GM11168 (cell line): ENCODE results near the gene TSPAN10.
"Not testable (repeated sequence)": the region's sequence is repeated elsewhere in the genome, so short reads cannot be mapped to it uniquely, and the experiment has no call there.

Experiments used
- in situ Hi-C: fragments of 300-500 bp; cut with MboI; formaldehyde crosslinking; loops from one replicate; pipeline ENCODE4 v1.12.0; 2022; ENCODE audit warnings: low sequenced_read_pairs; ENCODE audit not compliant: unreplicated experiment

TSPAN10 gene

DNA sequence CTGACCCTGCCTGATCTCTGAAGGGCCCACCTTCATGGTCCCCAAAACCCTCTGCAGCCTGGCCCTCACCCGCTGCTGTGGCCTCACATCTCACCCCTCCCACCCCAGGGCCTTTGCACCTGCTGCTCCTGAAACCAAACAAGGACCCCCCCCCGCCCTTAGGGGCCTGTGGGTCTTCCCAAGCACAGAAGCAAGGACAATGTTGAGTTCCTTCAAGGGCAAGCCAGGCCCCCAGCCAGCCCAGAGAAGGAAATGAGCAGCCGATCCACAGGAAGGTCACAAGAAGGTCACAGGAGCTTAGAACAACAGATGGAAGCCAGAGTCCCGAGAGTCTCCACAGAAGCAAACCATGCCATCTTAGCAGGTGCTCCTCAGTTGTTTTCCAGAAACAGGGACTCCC is 19.8 kb downstream of the TSPAN10 start:
- in situ Hi-C loops = no loop called here

DNA sequence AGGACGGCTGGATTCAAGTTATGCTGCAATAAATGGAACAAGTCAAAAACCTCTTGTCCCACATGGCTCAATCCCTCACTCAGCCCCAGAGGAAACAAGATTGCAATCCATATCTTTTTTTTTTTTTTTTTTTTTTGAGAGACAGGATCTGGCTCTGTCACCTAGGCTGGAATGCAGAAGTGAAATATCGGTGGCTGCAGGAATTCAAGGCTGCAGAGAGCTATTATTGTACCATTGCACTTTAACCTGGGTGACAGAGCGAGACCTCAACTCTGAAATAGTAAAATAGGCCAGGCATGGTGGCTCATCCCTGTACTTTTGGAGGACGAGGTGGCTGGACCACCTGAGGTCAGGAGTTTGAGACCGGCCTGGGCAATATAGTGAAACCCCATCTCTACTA is 22.0 kb downstream of the TSPAN10 start:
- in situ Hi-C loops = no loop called here

DNA sequence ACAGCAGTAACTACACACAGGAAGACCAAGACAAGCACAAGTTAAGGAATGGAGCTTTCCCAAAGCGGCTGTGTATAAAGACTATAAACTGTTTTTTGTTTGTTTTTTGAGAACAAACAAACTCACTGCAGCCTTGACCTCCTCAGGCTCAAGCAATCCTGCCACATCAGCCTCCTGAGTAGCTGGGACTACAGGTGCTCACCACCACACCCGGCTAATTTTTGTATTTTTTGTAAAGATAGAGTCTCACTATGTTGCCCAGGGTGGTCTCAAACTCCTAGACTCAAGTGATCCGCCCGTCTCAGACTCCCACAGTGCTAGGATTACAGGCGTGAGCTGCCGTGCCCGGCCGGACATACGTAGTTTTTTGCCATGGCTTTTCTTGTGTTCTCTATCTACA is 23.4 kb downstream of the TSPAN10 start:
- in situ Hi-C loops = no loop called here

DNA sequence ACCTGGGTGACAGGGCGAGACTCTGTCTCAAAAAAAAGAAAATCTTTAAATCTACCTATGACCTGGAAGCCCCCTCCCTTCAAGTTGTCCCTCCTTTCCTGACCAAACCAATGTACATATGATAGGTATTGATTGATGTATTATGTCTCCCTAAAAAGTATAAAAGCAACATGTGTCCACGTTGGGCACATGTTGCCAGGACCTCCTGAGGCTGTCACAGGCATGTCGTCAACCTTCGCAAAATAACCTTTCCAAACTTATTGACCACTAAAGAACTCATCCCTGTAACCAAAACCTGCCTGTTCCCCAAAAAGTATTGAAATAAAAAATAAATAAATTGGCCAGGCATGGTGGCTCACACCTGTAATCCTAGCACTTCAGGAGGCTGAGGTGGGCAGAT is 25.0 kb downstream of the TSPAN10 start:
- in situ Hi-C loops = no loop called here

DNA sequence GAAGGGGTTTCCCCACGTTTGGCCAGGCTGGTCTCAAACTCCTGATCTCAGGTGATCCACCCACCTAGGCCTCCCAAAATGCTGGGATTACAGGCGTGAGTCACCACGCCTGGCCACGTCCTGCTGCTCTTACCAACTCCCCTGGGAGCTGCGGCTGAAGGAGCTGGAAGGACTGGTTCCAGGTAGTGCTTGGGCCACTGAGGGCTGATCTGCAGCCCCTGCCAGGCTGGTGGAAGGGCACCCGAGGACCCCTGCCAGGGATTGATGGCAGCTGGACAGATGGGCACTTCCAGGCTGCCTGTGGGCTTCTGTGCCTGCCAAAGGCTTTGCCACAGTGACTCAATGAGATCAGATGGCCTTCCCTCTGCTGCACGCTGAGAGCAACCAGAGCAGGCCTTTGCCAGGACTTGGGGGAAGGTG is 27.1 kb downstream of the TSPAN10 start:
- in situ Hi-C loops = no loop called here

DNA sequence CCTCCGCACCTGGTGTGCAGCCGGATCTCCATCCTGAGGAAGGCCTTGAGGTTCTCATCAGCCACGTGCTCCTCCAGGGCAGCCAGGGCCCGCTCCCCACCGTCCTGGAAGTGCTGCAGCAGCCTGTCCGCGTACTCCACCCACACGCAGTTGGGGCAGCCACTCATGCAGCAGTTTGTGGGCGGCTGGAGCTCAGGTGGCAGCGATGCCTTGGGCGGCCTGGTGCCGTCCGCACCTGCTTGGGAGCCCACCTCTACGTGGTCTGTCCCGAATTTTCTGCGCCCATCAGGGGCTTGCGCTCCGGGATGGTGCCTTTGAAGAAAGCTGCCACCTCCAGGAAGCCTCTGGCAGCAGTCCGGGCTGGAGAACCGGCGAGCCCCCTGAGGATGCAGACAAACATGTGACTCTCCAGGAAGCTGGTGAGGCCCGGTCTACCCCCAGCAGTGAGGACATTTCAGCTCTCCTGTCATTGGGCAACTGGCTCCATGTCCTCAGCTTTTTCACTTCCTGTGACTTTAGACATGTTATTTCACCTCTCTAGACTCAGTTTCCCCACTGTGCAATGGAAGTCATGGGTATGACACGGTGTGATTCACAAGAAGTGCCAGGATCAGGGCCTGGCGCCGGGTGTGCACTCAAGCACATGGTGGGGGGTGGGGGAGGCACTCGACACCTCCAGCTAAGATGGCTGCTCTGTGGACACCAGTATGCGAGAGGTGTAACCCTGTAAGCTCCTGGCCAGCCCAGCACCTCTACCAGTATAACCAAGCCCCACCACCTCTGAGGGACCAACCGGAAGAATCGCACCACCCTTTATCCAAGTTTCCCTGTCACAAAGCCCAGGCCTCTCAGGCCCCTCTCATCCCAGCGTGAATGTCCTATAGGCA is 28.5 kb downstream of the TSPAN10 start:
- in situ Hi-C loops = no loop called here

DNA sequence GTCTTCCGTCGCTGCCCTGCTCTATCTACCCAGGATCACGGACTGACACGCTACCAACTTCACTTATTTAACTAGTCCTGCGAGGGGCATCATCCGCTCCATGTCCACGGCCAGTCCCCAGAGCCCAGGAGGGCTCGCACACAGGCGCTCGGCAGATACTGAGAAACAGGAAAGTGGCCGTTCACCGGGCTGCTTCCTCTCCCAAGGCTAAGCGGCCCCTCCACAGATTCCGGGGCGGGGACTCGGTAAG is 29.0 kb downstream of the TSPAN10 start:
- in situ Hi-C loops = no loop called here

DNA sequence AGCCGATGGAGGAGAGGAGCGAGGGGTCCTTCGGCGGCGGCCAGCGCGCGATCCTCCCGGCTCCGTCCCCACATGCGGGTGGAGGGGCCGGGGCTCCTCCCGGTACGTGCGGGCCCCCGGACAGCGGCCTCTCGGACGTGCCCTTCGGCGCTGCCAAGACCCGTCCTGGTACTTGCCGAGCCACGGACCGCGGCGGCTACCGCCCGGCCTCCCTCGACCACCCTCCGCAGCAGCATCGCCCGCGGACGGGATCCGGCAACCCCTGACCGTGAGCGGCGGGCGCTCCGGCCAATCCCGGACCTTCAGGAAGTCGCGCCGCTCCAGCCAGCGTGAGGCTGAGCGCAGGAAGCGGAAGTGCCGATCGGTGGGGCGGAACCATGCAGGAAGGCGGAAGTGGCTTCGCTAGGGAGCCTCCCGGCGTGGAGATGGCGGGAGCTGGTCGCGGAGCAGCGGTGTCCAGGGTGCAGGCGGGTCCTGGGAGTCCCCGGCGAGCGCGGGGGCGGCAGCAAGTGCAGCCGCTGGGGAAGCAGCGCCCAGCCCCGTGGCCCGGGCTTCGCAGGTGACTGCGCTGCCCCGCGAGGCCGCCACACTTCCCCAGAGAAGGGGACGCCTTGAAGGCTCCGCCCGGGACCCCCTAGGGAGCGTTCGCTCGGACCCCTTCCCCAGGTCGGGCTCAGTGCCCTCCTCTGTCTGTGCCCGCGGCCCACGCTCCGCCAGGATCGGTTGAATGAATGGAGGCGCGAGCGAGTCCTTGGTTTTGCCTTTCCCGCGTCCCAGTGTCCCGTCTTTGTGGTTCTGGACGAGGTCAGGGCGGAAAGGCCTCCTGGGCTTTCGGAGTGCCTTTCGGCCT is 29.6 kb downstream of the TSPAN10 start, which contains the start of the genes CCDC137 and OXLD1:
Gene CCDC137 (plus strand): TSS at position 396 of the 850 bp plus-strand sequence. CDS start 30 bp downstream, at position 426.
Gene OXLD1 (minus strand): TSS at position 264 of the 850 bp plus-strand sequence. CDS start 28 bp downstream, at position 236.
- in situ Hi-C loops = no loop called here

DNA sequence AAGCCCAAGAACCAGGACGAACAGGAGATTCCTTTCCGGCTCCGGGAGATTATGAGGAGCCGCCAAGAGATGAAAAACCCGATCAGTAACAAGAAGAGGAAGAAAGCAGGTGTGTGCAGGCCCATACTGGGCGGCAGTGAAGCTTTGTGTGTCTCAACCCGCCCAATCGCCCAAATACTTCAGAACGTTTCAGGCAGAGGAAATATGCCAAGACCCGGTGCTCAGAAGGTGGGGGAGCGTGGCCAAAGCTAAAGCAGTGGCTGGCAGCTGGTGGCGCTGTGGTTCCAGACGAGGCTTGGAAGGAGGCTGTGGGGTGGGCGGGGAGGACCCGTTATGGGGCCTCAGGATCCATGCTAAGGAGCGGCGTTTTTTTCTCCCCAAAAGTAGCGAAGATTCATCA is 30.8 kb downstream of the TSPAN10 start:
- in situ Hi-C loops = no loop called here

DNA sequence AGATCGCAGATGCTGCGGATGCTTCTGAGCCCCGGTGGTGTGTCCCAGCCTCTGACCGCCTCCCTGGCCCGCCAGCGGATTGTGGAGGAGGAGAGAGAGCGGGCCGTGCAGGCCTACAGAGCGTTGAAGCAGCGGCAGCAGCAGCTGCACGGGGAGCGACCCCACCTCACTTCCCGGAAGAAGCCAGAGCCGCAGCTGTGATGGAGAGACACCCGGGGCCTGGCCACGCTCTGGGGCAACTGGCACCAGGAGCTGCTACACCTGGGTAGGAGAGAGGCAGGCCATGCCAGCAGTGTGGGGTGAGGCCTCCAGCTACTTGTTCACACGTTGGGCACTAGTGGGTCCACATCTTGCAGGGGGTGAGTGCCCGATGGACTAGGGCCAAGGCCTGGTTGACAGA is 35.5 kb downstream of the TSPAN10 start:
- in situ Hi-C loops = no loop called here

DNA sequence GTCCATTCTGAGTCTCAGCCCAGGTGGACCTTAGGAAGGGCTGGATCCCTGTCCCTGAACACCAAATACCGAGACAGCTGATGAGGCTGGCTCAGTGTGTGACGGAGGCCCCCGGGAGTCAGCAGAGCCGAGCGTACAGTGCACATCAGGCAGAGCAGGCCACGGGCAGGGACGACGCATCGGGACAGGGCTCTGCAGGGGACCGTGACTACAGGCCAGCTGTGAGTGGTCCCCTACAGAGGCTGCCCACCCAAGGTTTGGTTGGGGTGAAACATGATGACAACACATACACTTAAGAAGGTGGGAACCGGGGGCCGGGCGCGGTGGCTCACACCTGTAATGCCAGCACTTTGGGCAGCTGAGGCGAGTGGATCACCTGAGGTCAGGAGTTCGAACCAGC is 36.0 kb downstream of the TSPAN10 start:
- in situ Hi-C loops = no loop called here

DNA sequence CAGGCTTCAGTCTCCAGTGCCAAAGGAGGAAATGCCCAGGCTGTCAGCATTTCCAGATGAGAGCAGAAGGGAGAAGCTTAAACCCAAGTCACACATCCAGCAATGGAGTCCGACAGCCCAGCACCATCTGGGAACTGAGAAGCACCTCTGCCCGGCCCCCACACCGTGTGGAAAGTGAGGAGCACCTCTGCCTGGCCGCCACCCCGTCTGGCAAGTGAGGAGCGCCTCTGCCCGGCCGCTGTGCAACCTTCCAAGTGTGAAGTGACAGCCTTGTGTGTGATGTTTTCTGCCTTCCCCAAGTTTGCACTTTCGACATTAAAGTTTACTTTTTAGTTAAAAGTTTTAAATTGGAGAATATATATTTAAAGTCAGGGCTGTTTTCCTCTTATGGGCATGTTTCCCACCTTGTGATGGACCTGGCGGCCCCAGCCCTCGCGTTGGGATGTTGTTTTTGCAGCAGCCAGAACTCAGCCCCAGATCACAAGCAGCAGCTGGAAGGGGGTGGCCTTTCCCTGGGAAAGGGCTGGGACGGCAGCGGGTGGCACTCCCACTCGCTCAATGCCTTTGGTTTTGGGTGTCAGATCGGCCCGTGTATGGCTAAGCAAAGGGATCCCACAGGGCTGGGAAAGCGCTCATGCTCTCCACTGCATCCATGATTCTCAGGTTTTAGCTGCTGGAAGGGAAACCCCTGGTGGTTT is 36.7 kb downstream of the TSPAN10 start:
- in situ Hi-C loops = no loop called here

DNA sequence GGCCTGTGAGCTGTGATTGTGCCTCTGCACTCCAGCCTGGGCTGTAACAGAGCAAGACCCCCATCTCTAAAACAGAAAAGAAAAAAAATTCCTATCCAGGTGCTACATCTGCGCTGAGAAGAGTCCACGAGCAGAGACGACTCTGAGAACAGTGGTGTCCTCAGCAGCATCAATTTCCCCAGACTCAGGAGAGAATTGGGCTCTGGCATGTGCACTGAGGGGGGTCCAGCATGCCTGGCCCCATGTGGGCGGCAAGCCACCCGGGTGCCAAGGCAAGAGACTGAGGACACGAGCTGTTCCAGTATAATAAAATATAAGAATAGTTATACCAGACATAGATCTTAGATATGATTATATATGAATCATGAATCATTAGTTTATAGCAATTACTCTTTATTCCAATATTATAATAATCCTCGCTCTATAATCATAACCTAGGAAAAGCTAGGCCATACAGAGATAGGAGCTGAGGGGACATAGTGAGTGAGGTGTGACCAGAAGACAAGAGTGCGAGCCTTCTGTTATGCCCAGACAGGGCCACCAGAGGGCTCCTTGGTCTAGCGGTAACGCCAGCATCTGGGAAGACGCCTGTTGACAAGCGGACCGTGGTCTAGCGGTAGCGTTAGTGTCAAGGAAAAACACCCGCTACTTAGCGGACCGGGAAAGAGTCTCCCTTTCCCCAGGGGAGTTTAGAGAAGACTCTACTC is 38.7 kb downstream of the TSPAN10 start:
- in situ Hi-C loops = not testable (repeated sequence)

DNA sequence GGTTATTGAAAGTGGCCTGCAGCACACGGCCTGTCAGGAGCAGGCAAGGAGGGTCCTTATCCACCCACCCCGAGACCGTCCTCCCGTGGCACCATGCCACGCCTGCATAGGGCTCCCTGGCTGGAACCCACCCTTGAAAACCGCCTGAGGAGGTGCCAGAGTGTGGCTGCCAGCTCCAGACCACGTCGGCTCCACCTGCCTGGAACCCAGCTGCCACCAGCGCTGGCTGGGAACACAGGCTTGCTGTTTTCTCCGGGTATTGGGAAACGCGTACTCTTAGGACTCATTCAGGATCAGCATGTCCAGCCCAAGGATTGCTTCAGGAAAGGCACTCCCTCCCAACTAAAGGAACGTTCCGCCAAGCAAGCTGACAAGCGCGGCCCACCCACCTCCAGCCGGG is 39.9 kb downstream of the TSPAN10 start:
- in situ Hi-C loops = no loop called here

DNA sequence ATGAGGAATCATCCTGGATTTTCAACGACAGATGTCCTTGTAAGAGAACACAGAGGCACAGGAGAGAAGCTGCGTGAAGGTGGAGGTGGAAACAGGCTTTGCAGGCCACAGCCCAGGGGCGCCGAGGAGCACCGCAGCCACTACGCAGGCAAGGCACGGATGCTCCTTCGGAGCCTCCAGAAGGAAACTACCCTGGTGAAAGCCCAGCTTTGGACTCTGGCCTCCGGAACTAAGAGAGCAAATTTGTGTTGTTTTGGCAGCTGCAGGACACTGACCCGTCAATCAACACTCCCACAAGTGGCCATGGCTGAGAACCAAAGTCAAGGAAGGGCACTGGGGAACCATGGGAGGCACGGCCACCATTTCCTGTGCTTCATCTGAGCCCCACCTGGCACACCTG is 43.2 kb downstream of the TSPAN10 start:
- in situ Hi-C loops = no loop called here

DNA sequence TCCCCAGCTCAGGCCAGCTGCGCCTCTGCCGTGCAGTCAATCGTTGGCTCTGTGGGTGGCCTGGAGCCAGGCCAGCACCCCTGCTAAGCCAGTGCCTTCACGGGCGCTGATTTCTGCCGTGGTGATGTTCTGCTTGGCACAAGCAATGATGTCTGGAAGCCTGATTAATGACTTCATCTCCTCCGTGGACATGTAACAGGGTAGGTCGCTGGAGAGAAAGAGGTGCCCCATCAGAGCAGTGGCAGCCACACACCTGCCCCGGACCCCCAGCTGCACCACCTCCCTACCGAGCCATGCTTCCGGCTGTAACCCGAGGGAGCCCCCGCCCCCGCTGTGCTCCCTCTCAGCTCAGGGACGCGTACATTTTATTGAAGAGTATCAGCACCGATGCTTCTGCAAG is 44.7 kb downstream of the TSPAN10 start:
- in situ Hi-C loops = no loop called here

DNA sequence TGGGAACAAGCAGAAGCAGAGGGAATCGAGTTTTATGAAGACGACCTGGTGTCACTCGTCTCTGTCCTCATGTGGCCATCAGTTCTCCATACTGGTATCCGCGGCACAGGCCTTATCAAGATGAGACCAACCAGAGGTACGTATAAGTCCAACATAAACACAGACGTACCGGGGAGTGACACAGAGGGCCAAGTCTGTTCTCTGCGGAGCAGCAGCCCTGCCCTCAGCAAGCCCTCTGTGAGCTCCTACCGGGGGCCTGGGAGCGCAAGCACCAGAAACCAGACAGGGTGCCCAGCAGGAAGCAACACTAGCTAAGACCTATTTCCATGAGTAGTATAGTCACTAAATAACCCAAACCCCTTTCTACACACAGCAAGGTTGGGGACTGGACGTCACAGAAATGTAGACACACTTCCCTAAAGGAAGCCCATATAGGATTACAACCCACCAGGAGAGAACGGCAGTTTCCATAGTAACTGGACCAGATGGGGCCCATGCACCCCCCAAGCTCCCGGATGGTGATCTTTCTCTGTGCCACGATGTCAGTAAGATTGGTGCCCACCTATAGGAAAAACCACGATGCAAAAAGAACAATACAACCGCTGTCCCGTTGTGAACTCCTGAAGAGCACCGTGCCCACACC is 45.7 kb downstream of the TSPAN10 start:
- in situ Hi-C loops = no loop called here

DNA sequence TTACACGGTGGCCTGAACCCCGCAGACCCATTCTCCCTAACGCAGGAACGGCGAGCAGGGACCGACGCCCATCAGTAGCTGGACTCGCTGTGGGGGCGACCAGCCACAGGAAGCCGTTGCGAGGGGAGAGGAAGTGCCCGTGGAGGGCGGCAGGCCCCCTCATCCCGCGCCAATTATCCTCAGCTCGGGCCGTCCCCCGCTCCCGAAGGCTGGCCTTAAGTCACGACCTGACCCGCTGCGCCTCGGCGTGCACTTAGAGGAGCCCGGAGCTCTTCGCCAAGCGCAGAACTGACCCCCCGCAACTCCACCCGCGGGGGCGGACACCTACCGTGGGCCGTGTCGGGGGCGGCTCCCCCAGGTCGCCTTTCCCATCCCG is 46.2 kb downstream of the TSPAN10 start:
- in situ Hi-C loops = no loop called here

DNA sequence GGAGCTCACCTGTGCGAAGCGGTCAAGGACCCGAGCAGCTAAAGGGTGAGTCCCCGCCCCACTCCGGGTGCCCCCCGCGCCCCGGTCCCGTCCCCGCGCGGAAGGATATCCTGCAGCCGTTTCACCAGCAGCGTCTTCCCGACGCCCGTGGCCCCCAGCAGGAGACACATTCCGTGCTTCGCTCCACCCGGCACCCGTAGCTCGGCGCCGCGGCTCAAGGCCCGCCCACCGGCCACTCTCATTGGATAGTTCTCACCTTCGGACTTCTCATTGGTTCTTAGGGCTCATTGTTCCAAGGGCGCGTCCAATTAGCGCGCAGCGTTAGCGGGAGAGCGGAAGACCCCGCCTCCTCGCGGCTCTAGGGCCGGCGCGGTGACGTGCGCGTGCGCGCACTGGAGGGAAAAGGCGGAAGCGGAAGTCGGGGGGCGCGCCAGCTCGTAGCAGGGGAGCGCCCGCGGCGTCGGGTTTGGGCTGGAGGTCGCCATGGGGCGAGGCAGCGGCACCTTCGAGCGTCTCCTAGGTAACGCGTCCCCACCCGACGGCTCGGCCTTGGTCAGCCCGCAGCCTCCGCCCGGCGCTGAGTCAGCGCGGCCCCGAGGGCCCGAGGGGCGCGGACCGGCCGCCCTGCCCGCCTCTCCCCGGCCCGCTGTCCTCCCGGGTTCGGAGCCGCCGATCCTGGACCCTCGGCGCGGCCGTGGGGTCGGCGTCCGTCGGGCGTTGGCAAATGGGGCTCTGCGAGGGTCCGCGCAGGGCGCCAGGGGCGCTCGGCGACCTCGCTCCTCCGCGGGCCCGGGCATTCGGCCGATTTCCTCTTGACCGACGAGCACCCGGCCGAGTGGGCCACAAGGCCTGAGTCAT is 46.8 kb downstream of the TSPAN10 start, which contains the start of the genes ARL16 and HGS:
Gene ARL16 (minus strand): TSS at position 214 of the 858 bp plus-strand sequence. CDS start 44 bp downstream, at position 170.
Gene HGS (plus strand): TSS at position 428 of the 858 bp plus-strand sequence. CDS start 56 bp downstream, at position 484.
- in situ Hi-C loops = no loop called here
